NCI-H2227 (cell line): ENCODE measurements around the gene MKX.
"Not testable (repeated sequence)": the region's sequence is repeated elsewhere in the genome, so short reads cannot be mapped to it uniquely, and the experiment has no call there.

Experiments
- DNase-seq: peaks from one replicate; lab custom pipeline; 2025; ENCODE audit not compliant: unreplicated experiment; lab: John Stamatoyannopoulos, UW

MKX gene

GRCh38 chr10:27695088-27695487, 50.5 kb downstream of the MKX start:
- DNase-seq = no peak

DNA sequence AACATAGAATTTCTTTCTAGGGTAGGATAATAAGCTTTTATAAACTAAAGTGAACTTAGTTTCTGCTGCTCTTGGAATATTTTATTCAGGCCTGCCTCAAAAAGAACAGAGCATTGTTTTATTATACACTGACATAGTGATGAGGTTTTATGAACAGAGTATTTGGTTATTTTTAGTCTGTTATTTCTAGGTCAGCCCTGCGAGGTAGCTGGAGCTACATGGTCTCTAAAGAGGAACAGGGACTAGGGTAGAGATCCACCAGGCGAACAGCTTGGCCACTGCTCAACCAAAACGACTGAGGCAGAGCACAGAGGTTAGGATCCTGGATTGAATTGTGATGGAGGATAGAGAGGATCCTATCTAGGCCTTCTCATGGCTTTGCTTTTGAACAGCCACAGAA, 53.0 kb downstream of the MKX start:
- DNase-seq = no peak

GRCh38 chr10:27688991-27689390, 56.6 kb downstream of the MKX start:
- no peak for DNase-seq

DNA sequence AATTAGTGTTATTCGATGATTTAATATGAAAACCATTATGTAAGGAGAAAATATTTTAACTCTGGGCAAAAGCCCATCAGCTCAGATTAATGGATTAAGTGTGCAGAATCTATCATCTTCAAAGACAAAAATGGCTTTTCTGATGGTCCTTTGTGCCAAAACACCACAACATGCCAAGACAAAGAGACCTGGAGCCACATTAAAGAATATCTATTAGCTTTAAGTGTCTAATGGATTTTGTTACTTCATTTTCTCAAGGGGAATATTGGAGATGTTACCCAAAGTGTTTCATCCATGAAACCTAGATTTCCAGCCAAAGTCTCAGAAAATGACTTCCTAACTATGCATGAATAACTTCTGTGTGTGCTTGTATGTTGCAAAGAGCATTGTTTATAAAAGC, 57.3 kb downstream of the MKX start:
- no peak for DNase-seq

GRCh38 chr10:27687743-27688142, 57.9 kb downstream of the MKX start:
- no peak for DNase-seq

- DNase-seq = no peak
Measured at GRCh38 chr10:27687326-27687725, 58.3 kb downstream of the MKX start.

DNA sequence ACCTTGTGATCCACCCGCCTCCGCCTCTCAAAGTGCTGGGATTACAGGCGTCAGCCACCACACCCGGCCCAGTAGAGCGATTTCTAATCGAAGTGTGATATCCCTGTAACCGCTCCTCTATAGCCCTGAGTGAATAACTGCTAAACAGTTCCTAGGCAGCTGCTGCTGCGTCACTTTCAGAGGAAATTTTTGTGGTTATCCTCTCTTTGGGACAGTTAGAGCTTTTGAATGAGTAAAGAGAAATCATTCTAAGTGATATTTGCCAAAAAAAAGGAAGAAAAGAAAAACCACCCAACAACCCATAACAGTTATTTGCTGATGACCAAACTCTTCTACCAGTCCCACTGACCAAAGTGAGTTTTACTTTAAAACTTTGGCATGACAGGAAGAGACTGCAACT, 59.9 kb downstream of the MKX start:
- no peak for DNase-seq

- DNase-seq = no peak
Measured at GRCh38 chr10:27683226-27683625, 62.4 kb downstream of the MKX start.

GRCh38 chr10:27681795-27682194, 63.8 kb downstream of the MKX start:
- DNase-seq = not testable (repeated sequence)

GRCh38 chr10:27680691-27681605, 64.7 kb downstream of the MKX start:
- no peak for DNase-seq

DNA sequence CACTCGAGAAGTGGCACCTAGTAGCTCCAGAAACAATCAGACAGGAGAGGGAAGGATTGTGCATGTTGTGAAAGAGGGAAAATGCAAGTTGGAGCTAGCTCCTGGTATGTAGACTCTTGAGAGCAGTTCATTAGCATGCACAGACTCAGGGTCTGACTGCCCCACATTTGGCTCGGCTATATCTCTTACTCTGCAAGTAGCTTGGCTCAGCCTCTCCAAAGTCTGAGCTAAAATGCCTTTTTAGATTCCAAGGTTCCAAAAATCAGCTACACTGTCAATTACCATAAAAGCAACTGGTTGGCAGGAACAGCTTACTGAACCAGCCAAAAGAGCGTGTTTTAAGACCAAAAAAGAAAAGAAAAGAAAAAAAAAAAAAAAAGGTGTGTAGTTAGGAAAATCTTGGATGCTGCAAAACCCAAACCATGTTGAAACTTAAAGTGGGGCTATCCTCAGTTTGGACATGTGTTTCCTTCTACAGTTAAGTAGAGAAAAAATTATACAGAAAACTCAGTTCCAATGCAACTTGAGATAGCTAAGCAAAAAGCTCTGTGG, 65.5 kb downstream of the MKX start:
- no peak for DNase-seq

DNA sequence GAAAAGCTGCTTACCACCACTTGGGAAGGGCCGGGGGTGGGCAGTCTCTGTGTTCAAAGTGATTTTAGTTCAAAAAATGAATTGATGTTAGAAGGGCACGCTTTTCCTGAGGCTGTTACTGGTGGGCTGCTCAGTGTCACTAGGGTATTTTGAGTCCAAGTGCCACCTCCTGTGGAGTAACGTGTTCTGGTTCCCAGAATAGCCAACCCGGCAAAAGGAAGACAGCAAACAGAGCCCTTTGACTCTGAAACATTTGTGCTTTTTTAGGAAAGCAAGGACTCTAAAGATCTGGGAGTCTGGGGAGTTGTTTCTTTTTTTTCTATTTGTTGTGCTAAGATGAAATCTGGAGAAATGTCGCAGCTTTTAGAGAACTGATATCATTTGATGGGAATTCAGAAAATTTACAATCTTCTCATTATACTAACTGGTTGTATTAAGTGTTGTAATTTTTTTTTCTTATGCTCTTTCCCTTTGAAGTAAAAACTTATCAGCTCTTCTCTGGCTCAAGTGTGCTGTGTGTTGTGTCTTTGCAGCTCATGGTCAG, 66.2 kb downstream of the MKX start:
- DNase-seq = no peak

DNA sequence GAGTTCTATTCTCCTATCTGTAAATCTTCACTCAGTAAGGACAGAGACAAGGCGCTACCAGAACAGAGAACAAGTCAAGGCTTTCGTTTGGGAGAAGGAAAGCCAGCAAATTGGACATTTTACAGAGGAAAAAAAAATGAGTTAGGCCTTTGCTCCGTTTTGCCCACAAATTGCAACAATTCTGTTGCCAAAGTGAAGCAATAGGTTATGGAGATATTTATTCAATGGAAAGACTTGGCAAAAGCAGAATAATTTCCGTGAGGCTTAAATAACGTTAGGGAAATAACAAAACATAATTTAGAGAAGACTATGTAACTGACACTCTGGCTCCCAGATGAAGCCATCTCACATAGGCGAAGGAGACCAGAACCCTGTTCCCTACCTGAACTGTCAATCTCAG, 67.5 kb downstream of the MKX start:
- DNase-seq = no peak

- no peak for DNase-seq
Measured at GRCh38 chr10:27673065-27673464, 72.6 kb downstream of the MKX start.

DNA sequence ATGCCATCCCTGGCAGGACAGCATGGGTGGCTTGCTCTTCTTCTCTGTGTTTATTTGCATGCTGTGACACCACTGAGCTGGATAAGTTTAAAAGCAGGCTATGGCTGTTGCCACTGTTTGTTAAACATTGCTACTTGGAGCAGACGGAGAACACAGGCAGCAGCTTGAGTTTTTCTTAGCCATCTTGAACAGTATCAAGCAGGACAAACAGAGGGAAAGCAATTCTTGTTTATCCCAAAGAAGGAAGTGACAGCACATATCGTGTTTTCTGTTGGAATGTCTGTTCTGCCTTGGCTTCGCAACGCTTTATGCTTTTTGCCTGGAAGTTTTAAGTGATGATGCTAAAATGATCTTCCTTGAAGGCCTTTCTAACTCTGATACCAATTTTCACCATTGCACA, 73.8 kb downstream of the MKX start:
- DNase-seq = no peak

- no peak for DNase-seq
Measured at GRCh38 chr10:27664461-27664860, 81.2 kb downstream of the MKX start.

DNA sequence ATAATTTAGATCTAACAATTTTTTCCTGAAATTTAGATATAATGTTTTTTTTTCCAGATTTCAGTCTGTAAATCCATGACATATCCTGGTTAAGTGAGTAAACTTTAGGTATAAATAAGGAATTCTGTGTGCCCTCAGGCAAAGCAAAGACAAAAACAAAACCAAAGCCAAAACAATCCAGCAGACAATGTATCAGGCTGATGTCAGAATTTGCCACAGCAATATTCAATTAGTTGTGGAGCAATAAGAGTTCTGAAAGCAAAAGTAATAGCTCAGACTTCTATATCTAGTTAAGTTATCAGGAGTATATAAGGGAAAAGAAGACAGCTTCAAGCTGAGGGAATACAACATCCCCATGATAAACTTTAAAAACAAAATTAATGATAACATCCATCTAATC, 82.0 kb downstream of the MKX start:
- DNase-seq = no peak

DNA sequence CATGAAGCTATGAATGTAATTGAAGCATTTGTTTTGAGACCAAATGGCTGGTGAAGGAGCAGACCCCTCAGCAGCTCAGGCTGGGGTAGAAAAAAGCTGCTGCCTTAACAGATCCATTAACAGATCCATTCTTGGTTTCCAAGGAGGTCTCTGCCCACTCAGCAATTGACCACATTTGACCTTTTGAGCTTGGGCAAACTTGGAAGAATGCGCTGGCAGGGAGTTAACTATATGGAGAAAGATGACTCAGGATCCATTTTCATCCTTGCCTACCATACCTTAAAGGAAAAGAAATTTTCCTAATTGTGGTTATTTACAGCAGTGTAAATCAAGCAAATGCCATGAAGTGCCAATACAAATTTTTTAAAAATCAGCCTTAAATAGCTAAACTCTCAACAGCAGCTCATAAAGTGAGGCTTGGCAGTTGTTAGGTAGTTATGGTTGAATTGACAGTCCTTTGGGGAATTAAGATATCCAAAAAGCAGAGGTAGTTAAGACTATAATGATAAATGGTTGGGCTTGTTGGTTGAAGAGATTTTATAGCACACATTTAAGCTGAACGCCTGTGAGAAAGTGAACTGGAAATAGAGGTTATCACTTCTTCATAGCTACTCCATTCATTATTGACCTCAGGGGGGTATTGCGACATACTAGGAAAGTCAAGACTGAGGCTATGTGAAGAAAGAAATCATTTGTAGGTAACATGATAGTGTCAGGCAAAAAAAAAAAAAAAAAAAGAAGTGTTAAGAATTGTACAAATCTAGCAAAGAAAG, 83.9 kb downstream of the MKX start:
- no peak for DNase-seq

GRCh38 chr10:27660711-27661110, 84.9 kb downstream of the MKX start:
- no peak for DNase-seq

GRCh38 chr10:27660268-27660667, 85.4 kb downstream of the MKX start:
- DNase-seq = no peak

DNA sequence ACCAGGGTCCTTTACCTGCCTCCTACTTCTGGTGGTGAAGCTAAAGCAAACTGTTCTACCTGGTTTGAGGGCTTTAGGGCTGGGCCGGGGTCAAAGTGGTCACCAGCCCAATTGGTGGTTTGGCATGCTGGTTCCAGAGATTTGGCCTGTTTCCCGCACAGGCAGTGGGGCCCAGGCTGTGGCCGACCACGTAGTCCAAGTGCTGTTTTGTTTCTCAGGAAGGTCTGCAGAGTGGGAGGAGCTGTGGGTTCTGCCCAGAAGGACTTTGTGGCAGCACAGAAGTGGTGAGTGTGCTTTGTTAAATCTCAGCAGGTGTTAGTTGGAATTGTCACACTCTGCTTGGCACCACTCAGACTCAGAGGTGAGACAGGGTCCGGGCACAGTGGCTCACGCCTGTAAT, 85.8 kb downstream of the MKX start:
- DNase-seq = no peak

DNA sequence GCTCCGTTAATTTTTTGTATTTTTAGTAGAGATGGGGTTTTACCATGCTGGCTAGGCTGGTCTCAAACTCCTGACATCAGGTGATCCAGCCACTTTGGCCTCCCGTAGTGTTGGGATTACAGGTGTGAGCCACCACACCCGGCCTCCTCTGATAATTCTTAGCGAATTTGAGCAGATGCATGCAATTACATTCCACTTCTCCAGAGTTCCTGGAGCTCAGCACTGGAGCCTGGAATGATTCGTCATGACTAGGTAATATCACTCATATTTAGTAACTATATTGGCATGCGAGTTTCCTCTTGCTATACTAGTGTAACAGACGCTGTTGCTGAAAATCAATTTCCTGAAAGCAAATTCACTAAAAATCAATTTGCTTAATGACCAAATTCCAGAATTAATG, 86.8 kb downstream of the MKX start:
- no peak for DNase-seq
